GM13976 (cell line): Measurements from ENCODE around the gene PPP2R2B.

Experiments
- DNase-seq: peaks from one replicate; pipeline ENCODE4 v3.0.0; 2012; ENCODE audit warnings: low spot score
- CTCF ChIP-seq: IDR thresholded peaks from 2 replicates; pipeline ENCODE4 v1.5.1; 2012; ENCODE audit warnings: borderline replicate concordance, mild to moderate bottlenecking; ENCODE audit not compliant: insufficient read depth; ENCODE audit errors: extremely low read depth, missing control alignments, control extremely low read depth
- in situ Hi-C: fragments of 300-500 bp; cut with MboI; formaldehyde crosslinking; loops from one replicate; pipeline ENCODE4 v1.12.0; 2022; ENCODE audit warnings: low sequenced_read_pairs, mixed read lengths, inconsistent platforms; ENCODE audit not compliant: unreplicated experiment

PPP2R2B gene

GRCh38 chr5:146607659-146608332, 270.8 kb downstream of the PPP2R2B start:
- in situ Hi-C loops: no loop called here
- no peak for DNase-seq
- no peak for TF ChIP-seq CTCF

DNA sequence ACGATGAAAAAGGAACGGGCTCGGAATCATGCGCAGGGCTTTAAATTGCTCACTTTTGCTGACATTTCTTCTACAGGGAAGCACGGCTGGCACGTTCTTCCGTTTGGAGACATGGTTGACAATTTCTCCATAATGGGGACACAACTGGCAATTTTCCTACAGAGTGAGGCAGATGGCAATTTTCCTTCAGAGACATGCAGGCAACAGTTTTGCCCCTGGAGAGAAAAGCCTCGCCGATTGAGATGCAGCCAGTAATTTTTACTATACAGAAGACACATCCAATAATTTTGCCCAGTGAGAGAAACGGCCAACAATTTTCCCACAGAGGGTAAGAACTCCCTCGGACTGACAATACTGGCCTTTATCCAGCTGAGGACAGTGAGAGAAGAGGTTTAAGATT, 271.7 kb downstream of the PPP2R2B start:
- no peak for DNase-seq
- no peak for TF ChIP-seq CTCF
- in situ Hi-C loops: no loop called here

DNA sequence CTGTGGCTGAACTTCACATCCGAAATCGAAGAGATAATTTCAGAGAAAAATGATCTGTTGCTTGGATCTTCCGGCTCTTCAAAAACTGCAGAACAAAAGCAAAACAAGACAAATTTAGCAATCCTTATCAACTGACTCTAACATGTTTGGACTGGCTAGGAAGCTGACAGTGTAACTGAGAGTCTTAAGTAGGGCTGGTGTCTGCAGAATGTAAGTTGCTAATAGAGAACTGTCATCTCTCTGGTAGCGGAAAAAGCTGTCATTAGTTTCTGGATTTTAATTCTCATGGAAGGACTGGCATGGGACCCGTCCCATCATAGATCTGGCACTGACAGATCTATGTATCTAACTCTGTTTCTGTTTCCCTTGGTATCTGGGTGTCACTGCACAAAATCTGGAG, 278.2 kb downstream of the PPP2R2B start:
- in situ Hi-C loops: no loop called here
- DNase-seq: no peak
- no peak for TF ChIP-seq CTCF

DNA sequence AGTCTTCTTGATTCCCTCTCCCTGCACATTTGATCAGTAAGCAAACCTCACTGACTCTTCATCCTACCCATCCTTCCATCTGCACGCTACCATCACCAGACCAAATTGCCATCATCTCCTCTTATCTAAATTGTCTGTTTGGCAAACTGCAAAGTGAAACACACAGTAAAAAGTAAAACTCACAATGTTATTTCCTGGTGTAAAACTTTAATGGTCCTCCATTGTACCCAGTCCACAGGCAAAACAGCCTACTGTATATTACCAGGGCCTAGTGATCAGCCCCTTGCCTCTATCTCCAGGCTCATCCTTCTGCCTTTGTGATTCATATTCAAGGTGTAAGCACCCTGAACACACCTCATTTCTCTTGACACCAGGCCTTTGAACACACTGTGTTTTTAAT, 279.3 kb downstream of the PPP2R2B start:
- in situ Hi-C loops: no loop called here
- no peak for TF ChIP-seq CTCF
- no peak for DNase-seq

DNA sequence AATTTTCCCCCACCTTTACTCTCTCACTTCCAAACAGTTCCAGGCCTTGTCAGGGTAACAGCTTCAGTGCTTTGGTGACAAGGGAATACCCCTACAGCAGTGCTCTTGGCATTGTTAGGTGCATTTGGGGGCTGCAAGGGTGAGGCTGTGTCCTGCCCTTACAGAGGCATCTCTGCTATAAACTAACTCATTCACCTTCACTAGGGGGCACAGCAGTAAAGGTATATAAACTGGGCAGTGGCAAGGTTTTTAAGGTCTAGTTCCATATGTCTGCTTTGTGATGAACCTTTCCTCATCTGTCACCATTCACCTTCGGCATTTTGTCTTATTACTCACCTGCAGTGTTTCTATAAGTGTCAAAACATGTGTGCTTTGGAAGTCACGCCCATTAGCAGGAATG, 283.5 kb downstream of the PPP2R2B start:
- no peak for TF ChIP-seq CTCF
- in situ Hi-C loops: no loop called here
- DNase-seq: no peak

DNA sequence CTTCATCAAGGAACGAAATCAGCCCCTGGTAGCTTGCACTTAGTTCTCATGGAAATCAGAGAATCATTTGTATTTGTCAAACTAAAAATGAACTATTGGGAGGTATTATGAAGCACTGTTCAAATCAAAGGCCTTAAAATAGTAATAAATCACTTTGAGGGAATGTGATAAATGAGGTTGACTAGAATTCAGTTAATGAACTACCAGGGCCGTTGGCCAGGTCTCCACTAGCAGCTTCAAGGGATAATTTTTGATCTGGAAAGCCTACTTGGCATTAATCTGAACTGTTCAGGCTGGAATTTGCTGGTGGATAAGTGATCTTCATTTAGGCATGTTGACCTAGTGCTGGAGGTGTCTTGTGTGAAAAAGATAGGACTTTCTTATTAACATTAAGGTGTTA, 286.2 kb downstream of the PPP2R2B start:
- DNase-seq: no peak
- TF ChIP-seq CTCF: no peak
- in situ Hi-C loops: no loop called here

GRCh38 chr5:146589028-146589345, 289.6 kb downstream of the PPP2R2B start:
- DNase-seq: no peak
- no peak for TF ChIP-seq CTCF
- in situ Hi-C loops: no loop called here
